Tibial nerve (tissue), 4 donors: ENCODE data around the gene RUVBL1. TPM values are rescaled to one million over a fixed set of nuclear protein-coding genes. Genes with fewer than 3 reads are reported as not detected.
A peak's percentile ranks its signal among the peaks of the same experiment; 100 is the strongest.

Source experiments
- DNase-seq, 2 donors: peaks; one replicate each; pipeline ENCODE4 v3.0.0-alpha.2; 2019; ENCODE audit warnings: low spot score in 2 of 2
- H3K27ac ChIP-seq, 4 donors: fragments of 200-600 bp; sonication (generic) in 3 of 4; one replicate each; pipeline ENCODE4 v1.5.1; 2017 to 2019; ENCODE audit warnings: mild to moderate bottlenecking in 1 of 4
- H3K27me3 ChIP-seq, 2 donors: fragments of 200-600 bp; sonication (generic) in 1 of 2; one replicate each; pipeline versions ENCODE4 v1.5.1 to v1.6.0; 2017 to 2019
- H3K36me3 ChIP-seq, 3 donors: fragments of 200-600 bp; sonication (generic); one replicate each; pipeline ENCODE4 v1.5.1; 2018 to 2019
- H3K4me1 ChIP-seq, 4 donors: fragments of 200-600 bp; sonication (generic) in 3 of 4; one replicate each; pipeline ENCODE4 v1.5.1; 2017 to 2019
- H3K4me3 ChIP-seq, 4 donors: fragments of 200-600 bp; sonication (generic) in 3 of 4; one replicate each; pipeline ENCODE4 v1.5.1; 2017 to 2019; ENCODE audit warnings: mild to moderate bottlenecking in 1 of 4, moderate library complexity in 1 of 4
- H3K9me3 ChIP-seq, 4 donors: fragments of 200-600 bp; sonication (generic) in 3 of 4; one replicate each; pipeline ENCODE4 v1.5.1; 2017 to 2019
- CTCF ChIP-seq, 5 experiments: fragments of 200-600 bp in 3 of 5; fragments of 450-650 bp in 2 of 5; sonication (generic) in 3 of 5; IDR thresholded peaks; one replicate each; pipeline ENCODE4 v1.5.1; 2016 to 2019; ENCODE audit warnings: antibody characterized with exemption in 5 of 5, mild to moderate bottlenecking in 3 of 5, moderate library complexity in 2 of 5
- EP300 ChIP-seq, 2 donors: sonication (generic); formaldehyde crosslinking; IDR thresholded peaks; one replicate each; pipeline ENCODE4 v1.6.1; 2017; ENCODE audit warnings: antibody characterized with exemption in 2 of 2, mild to moderate bottlenecking in 1 of 2
- POLR2A ChIP-seq, 2 donors: fragments of 450-650 bp; IDR thresholded peaks; one replicate each; pipeline ENCODE4 v1.6.1; 2017; ENCODE audit warnings: antibody characterized with exemption in 2 of 2, mild to moderate bottlenecking in 2 of 2, moderate library complexity in 2 of 2
- WGBS, 2 donors: methylation state at CpG; one replicate each; pipeline ENCODE4 v1.1.5; 2018; 5-methylcytosine and 5-hydroxymethylcytosine counted together
- total RNA-seq, 4 donors: library from RNA; depleted of rRNA; stranded (reverse); fragments of >200 nt; gene quantifications; one replicate each; pipeline ENCODE4 v1.1.0, GENCODE V29; 2016

Gene RUVBL1
- total RNA-seq, 4 donors from 2014 or later = 29.7 to 41.7 (median 34.1) TPM

- Histone ChIP-seq H3K27me3 (no peaks in the 10 kb centered on the region), H3K27ac (peak within 1 kb of the TSS; percentile 70 to 94 (median 94)), H3K4me3 (peak within 1 kb of the TSS; percentile 92 to 99 (median 98)), H3K9me3 (no peaks in the 10 kb centered on the region), H3K36me3 (peaks cover 0 to 23% (median 5%) of the 10 kb centered on the region in 3 donors), H3K4me1 (peaks cover 0 to 40% (median 24%) of the 10 kb centered on the region in 4 donors)
- 1 to 2% methylated on average over 11 to 45 of the region's 90 CpGs for WGBS, 2 donors
- TF ChIP-seq POLR2A (IDR thresholded peaks at IDR 0.05) (peak in 1 of 2 donors; percentile 70), CTCF (IDR thresholded peaks at IDR 0.05) (no peak), EP300 (IDR thresholded peaks at IDR 0.05) (peak in 1 of 2 donors; percentile 84)
- peak; percentile 85 to 86 for DNase-seq
Measured at GRCh38 chr3:128051837-128052594, 71.6 kb downstream of the RUVBL1 start, which contains the start of gene SEC61A1. SEC61A1 (plus strand) TSS chr3:128052437; CDS start chr3:128052553, 116 bp downstream.

- no peak for DNase-seq
- peaks cover 0 to 40% (median 24%) of the 10 kb centered on the region in 4 donors for H3K4me1 ChIP-seq
Measured at GRCh38 chr3:128051459-128051836, 72.2 kb downstream of the RUVBL1 start.

GRCh38 chr3:128050597-128050996, 73.0 kb downstream of the RUVBL1 start:
- Histone ChIP-seq H3K4me1 (peaks cover 0 to 36% (median 23%) of the 10 kb centered on the region in 4 donors), H3K4me3 (no peak overlapping the region), H3K9me3 (no peaks in the 10 kb centered on the region), H3K27ac (no peak overlapping the region), H3K36me3 (peaks cover 0 to 9% (median 0%) of the 10 kb centered on the region in 3 donors), H3K27me3 (no peaks in the 10 kb centered on the region)
- TF ChIP-seq POLR2A (IDR thresholded peaks at IDR 0.05) (no peak), CTCF (IDR thresholded peaks at IDR 0.05) (no peak), EP300 (IDR thresholded peaks at IDR 0.05) (no peak)
- 53 to 67% methylated on average over 3 of the region's 3 CpGs for WGBS, 2 donors
- peak in 1 of 2 donors; percentile 43 for DNase-seq

More at GRCh38 chr3:128051459-128051836, 72.2 kb downstream of the RUVBL1 start:
- Histone ChIP-seq H3K27ac (peak overlapping the region; percentile 70 to 94 (median 80)), H3K4me3 (peak overlapping the region; percentile 66 to 99 (median 95)), H3K9me3 (no peaks in the 10 kb centered on the region), H3K27me3 (no peaks in the 10 kb centered on the region), H3K36me3 (peaks cover 0 to 17% (median 0%) of the 10 kb centered on the region in 3 donors)
- TF ChIP-seq EP300 (IDR thresholded peaks at IDR 0.05) (no peak), CTCF (IDR thresholded peaks at IDR 0.05) (no peak), POLR2A (IDR thresholded peaks at IDR 0.05) (no peak)
- WGBS, 2 donors = 10 to 12% methylated on average over 10 of the region's 10 CpGs

GRCh38 chr3:128041344-128041743, 82.3 kb downstream of the RUVBL1 start:
- Histone ChIP-seq H3K27ac (no peak overlapping the region), H3K4me1 (no peaks in the 10 kb centered on the region), H3K36me3 (no peaks in the 10 kb centered on the region), H3K4me3 (no peak overlapping the region), H3K27me3 (no peaks in the 10 kb centered on the region), H3K9me3 (no peaks in the 10 kb centered on the region)
- TF ChIP-seq CTCF (IDR thresholded peaks at IDR 0.05) (no peak), EP300 (IDR thresholded peaks at IDR 0.05) (no peak), POLR2A (IDR thresholded peaks at IDR 0.05) (no peak)
- WGBS, 2 donors = 44 to 76% methylated on average over 1 of the region's 1 CpG
- DNase-seq = no peak

GRCh38 chr3:128040660-128041059, 83.0 kb downstream of the RUVBL1 start:
- Histone ChIP-seq H3K36me3 (no peaks in the 10 kb centered on the region), H3K4me3 (no peak overlapping the region), H3K27ac (no peak overlapping the region), H3K9me3 (no peaks in the 10 kb centered on the region), H3K27me3 (no peaks in the 10 kb centered on the region), H3K4me1 (no peaks in the 10 kb centered on the region)
- TF ChIP-seq EP300 (IDR thresholded peaks at IDR 0.05) (no peak), POLR2A (IDR thresholded peaks at IDR 0.05) (no peak), CTCF (IDR thresholded peaks at IDR 0.05) (no peak)
- 36 to 78% methylated on average over 1 of the region's 1 CpG for WGBS, 2 donors
- no peak for DNase-seq
